ENCODE data around the gene DEDD2.

DNA sequence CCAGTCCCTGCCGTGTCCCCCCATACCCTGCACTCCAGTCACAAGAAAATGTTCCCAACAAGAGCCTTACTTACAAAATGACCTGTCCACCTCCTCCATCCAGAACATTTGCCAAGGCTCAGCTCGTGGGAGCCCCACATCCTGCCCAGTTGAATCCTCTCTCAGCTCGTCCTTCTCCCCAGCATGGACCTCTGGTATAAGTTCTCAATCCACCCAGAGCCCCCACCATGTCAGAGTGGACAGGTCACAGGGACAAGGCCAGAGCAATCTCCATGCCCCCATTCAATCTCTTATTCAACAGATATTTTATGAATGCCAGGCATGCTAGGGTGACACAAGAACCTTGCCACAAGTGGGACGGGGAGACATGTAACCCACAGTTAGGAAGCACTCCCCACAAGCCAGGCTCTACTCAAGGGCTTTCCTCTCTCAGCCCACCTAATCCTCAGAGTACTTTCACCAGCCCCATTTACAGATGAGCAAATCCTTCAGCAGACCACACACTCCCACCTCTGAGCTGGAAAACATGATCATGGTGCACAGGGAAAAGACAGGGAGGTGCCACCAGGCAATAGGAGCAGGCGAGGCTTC, 15.1 kb downstream of the DEDD2 start:
- TF ChIP-seq, protein P1, sequence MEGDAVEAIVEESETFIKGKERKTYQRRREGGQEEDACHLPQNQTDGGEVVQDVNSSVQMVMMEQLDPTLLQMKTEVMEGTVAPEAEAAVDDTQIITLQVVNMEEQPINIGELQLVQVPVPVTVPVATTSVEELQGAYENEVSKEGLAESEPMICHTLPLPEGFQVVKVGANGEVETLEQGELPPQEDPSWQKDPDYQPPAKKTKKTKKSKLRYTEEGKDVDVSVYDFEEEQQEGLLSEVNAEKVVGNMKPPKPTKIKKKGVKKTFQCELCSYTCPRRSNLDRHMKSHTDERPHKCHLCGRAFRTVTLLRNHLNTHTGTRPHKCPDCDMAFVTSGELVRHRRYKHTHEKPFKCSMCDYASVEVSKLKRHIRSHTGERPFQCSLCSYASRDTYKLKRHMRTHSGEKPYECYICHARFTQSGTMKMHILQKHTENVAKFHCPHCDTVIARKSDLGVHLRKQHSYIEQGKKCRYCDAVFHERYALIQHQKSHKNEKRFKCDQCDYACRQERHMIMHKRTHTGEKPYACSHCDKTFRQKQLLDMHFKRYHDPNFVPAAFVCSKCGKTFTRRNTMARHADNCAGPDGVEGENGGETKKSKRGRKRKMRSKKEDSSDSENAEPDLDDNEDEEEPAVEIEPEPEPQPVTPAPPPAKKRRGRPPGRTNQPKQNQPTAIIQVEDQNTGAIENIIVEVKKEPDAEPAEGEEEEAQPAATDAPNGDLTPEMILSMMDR (IDR thresholded peaks at IDR 0.05; ENCODE audit: insufficient read depth, low read length), result no peak
- TF ChIP-seq POLR2AphosphoS5 (IDR thresholded peaks at IDR 0.05; ENCODE audit: low read depth), result no peak

Data from HL-60 (cell line).